NCI-H226 (cell line): ENCODE measurements around the gene FZD2.

Source experiments
- DNase-seq: peaks from one replicate; pipeline ENCODE4 v3.0.0-alpha.2; 2015

The FZD2 gene

GRCh38 chr17:44610331-44610730, 53.0 kb downstream of the FZD2 start:
- no peak for DNase-seq
